Stimulated activated CD8-positive, alpha-beta memory T cell treated with anti-CD3 and anti-CD28 coated beads, Interleukin-7, amount 100 ng/mL, for 1 hour (primary cell): ENCODE measurements around the gene TXNDC2.

Experiments used
- DNase-seq, 2 donors: peaks; one replicate each; pipeline ENCODE4 v3.0.0-alpha.2; 2020; ENCODE audit warnings: low read depth in 2 of 2

The TXNDC2 gene

DNA sequence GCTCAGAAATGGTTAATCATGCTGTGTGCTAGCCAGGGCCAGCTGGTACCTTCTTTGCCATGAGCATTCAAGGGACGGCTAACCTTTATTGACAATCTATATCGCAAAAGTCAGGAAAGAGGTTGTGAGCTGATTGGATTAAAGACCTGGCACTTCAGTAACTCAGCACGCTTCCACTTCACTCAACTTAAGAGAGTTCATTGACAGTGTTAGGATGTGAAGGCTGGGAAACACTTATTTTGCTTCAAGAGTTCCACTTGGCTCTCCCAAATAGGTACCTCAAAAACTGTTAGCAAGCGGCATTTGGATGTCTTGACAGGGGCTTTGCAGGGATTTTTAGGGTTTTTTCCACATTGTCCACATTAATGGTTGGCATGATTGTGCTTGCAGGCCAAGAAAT, 25.1 kb upstream of the TXNDC2 start:
- no peak for DNase-seq

DNA sequence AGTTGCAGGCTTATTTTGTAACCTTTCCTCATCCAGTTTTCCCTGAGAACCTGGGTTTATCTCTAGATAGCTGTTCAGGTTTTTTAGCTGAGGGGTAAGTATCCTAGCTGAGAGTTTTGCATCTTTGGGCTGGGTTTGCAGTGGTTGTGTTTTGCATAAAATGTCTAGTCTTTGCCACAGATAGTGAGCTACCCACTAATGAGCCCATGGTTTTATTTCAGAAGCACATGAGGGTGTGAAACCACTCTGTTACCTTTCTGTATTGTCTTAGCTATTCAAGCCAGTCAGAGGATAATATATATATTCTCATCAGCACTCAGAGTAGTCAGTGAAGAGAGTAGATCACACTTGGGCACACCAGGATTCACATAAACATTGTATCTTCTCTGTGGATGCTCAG, 24.6 kb upstream of the TXNDC2 start:
- DNase-seq: no peak

DNA sequence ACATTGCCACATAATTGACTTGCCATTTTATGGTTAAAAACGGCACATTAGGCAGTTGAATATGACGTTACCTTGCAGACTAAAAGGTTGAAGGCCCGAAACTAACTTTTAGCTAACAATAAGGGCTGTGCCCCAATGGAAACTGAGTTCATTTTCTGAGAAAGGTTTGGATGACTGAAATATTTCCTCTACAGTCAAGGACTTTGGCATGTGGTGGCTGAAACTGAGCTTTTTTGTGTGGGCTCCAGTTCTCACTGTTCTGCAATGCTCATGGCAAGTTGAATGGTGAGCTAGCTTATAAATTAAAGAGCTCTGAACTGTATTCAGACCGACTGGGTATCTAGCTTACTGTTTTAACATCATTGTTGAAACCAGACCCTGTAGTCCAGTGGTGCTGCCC, 23.8 kb upstream of the TXNDC2 start:
- no peak for DNase-seq

DNA sequence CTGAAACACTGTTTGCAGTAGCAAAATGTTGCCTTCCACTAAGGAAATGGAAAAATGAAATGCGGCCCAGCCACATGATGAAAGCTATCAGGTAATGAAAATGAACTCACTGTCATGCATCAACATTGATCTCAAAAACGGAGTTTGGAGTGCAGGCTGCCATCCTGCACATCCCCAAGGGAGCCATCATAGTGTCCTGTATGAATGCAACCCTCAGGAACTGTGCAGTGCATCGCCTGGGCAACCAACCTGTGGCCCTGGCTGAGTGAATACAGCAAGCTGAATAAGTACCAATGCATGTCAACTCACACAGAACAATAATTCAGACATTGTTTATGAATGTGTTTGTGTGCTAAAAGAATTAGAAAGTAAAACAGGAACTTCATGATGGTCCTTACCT, 23.1 kb upstream of the TXNDC2 start:
- no peak for DNase-seq

DNA sequence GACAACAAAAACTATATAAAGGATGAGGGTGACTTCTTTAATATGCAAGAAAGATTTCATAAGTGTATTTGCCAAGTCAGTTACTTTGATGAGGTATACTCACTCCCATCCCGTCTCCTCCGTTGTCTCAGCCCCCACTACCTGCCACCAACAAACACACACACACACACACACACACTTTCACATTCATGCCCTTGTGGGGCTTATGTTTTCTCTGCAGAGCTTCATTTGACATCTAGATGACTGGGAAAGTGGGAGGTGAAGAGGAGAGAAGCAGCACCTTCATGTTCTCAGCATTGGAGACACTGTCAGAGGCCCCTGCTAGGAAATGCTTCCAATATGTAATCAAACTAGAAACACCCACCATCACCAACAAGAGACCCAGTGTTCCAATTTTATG, 22.5 kb upstream of the TXNDC2 start:
- no peak for DNase-seq

DNA sequence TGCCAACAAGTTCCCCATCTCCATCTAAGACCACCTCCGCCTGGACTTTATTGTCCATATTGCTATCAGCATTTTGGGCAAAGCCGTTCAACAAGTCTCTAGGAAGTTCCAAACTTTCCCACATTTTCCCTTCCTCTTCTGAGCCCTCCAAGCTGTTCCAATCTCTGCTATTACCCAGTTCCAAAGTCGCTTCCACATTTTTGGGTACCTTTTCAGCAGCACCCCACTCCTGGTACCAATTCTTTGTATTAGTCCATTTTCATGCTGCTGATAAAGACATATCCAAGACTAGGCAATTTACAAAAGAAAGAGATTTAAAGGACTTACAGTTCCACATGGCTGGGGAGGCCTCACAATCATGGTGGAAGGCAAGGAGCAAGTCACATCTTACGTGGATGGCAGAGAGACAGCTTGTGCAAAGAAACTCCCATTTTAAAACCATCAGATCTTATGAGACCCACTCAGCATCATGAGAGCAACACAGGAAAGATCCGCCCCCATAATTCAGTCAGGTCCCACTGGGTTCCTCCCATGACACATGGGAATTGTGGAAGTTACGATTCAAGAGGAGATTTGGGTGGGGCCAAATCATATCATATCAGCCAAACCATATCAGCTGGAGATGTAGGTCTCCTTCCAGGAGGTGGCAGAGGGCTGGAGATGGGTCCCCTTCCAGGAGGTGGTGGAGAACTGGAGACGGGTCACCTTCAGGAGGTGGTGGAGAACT, 19.8 kb upstream of the TXNDC2 start:
- no peak for DNase-seq

DNA sequence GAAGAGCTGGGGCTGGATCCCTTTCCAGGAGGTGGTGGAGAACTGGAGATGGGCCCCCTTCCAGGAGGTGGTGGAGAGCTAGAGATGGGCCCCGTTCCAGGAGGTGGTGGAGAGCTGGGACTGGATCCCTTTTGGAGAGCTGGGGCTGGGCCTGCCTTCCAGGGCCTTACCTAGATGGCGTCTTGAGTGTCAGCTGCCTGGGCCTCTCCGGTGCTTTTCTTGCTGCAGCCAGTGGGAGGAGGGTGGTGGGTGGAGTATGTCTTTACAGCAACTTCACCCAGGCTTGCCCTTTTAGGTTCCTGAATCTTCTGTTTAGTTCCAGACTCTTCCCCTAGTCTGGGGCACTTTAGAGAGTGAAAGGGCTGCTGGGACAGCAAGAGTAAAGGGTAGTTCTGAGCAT, 19.1 kb upstream of the TXNDC2 start:
- DNase-seq: no peak

DNA sequence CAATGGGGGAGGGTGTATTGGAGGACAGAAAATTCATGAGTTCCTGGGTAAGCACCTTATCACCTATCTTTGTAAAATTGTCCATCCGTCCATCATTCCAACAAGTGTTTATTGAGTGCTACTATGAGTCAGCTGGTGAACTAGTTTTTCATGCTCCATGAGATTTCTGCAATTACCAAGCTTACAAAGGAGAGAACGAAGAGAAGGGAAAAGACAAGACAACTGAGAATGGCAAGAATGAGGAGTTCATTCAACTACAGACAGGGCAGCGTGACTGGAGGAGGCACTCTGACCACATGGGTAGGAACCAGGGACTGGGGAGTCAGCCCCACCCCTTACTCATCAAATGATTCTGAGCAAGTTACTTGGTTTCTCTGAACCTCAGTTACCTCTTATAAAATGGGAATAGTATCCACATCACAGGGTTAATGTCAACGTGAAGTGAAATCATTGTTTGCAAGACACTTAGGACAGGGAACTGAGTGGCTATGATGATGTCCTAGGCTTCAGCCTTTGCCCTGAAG, 18.6 kb upstream of the TXNDC2 start:
- DNase-seq: no peak

DNA sequence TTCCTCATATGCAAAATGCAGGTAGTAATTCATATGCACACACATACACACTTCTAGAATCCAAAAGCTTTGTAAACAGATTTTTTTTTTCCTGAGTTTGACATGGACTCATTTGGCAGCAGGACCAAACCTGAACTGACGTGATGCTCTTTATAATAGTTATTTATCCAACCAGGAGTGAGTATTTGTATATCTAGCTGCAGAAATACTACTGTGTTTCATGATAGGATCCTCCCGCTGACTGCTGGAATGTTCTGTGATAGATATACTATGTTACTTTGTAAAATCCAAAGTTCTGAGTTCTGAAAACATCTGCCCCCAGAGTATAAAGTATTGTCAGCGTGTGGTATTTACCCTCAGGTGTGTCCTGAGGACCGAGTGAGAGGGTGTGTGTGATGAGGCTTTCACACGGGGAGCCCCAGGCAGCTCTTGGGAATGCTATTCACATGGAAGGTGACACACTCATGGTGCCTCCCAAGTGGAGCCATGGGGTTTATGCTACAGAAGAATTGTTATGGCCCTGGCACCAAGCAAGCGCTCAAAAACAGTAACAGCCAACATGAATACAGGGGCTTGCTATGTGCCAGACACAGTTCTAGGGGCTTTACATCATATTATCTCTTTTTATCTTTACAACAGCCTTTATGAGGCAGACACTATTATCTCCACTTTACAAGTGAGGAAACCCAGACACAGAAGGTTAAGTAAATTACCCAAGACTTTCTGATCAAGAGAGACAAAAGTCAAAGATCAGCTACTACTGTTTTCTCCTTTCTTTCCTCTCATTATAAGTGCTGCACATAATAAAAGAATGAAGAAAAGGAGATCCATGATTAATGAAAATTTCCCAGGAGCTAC, 16.7 kb upstream of the TXNDC2 start:
- no peak for DNase-seq

DNA sequence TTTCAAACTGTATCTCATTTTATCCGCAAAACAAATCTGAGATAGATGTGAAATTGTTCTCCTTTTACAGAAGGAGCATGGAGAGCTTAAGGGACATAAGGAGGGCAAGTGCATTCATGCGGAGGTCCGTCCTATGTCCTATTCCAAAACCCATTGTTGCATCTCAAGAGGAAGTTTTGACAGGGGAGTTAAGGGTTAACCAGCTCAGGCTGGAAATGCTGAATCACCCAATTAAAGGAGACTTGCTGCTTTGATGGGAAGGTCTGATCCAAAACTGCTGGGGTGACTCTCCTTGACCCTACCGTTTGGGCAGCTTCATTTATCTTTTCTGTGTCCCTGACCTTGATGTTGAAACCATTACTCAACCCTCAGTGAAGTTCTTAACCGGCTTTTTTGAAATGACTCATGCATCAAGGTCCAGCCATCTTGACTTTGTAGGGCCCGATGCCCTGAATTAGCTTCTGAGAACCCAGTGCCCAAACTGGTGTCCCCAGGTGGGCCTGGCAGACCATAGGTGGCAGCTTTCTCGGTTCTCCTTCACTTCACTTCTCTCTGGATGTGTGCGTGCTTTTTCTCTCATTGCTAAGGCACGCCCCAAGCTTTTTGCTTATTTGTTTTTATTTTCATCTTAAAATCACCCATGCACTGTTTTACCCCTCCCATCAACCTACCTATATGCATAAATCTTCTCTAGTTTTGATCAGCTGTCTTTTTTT, 15.9 kb upstream of the TXNDC2 start:
- no peak for DNase-seq

DNA sequence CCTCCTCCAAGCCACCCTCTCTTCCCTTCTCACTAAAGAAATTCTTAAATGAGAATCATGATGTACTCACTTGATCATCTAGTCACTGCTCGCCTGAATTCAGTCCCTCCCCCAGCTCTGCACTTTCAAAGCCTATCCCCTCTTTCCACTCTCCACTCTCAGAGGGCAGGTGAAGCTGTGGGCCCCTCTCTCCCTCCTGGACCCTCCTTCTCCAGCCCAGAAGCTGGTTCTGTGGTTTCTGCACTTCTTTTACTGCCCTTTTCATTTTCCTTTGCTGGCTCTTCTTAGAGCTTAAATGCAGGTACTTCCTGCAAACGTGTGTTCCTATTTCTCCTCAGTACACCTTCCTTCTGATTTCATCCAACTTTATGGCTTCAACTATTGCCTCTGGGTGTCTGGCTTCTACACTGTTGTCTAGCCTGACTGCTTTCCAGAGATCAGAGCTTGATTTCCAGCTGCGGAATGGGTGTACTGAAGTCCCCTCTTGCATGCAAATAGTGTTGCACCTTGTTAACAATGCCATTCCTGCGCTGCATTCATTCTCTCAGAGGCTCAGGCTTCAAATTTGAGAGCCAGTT, 15.3 kb upstream of the TXNDC2 start:
- DNase-seq: no peak

DNA sequence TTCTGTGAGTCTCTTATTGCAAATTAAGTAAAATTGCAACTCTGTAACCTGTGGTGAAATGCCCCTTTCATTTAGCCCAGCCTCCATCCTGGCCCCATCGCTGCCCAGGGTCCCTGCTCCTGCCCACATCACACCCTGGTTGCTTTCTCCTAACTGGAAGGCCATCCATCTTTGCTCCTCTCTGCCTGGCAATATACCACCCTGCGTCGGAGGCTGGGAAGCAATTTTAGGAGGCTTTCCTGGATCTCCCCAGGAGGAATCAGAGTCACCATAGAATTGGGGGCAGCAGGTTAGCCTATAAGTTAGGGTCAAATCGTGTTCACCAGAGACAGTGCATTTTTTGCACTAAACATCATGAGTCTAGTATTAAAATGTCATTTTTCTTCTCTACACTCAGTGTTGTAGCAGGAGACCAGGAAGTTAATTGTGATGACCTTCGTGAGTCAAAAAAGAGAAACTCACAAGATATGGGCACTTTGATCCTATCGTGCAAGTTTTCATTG, 14.5 kb upstream of the TXNDC2 start:
- DNase-seq: no peak

DNA sequence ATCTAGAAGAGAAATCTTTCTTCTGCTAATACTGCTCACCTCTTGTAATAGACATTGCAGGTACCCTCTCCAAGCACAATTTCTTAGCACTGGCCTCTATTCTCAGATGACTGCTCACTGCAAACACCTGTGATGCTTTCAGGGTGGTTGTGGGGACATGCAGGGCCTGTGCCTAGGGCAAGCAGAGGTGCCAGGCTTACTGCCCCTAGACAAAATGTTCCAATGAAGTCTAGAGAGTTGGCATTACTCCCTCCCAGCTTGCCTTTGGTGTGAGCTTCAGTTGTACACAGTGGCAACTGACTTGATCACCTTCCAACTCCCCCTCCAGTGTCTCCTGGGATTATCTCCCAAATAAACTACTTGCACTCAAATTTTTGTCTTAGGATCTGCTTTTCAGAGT, 12.9 kb upstream of the TXNDC2 start:
- no peak for DNase-seq

DNA sequence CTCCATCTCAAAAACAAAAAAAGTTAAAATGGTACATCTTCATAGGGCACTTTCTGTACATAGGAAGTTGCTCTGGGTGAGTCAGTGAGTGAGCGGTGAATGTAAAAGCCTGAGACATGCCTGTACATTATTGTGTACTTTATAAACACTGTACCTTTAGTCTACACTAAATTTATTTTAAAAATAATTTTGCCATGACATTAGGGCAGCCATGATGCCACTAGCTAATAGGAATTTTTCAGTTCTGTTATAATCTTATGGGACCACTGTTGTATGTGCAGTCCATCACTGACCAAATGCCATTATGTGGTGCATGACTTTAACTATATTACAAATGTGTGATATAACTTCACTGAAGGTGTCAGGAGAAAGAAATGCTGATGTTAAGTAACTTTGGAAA, 11.0 kb upstream of the TXNDC2 start:
- DNase-seq: no peak

DNA sequence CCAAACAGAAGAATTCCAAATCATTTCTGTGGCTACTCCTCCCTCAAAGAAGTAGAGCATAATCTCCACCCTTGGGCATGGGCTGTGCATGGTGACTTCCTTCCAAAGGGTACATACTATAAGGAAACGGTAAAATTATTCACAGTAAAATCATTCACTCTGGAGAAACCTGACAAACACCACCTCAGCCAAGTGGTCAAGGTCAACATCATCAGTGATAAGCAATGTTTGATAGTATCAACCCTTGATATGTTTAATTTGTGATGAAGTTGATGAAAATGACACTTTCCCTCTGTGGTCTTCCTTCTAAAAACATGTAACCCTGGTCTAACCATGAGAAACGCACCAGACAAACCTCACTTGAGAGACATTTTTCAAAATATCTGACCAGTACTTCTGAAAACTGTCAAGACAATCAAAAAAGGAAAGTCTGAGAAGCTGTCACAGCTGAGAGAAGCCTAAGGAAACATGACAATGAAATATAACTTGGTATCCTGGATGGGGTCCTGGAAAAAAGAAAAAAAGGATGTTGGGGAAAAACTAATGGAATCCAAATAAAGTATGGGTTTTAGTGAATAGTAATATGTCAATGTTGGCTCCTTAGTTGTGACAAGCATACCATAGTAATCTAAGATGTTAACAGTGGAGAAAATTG, 9.4 kb upstream of the TXNDC2 start:
- no peak for DNase-seq

DNA sequence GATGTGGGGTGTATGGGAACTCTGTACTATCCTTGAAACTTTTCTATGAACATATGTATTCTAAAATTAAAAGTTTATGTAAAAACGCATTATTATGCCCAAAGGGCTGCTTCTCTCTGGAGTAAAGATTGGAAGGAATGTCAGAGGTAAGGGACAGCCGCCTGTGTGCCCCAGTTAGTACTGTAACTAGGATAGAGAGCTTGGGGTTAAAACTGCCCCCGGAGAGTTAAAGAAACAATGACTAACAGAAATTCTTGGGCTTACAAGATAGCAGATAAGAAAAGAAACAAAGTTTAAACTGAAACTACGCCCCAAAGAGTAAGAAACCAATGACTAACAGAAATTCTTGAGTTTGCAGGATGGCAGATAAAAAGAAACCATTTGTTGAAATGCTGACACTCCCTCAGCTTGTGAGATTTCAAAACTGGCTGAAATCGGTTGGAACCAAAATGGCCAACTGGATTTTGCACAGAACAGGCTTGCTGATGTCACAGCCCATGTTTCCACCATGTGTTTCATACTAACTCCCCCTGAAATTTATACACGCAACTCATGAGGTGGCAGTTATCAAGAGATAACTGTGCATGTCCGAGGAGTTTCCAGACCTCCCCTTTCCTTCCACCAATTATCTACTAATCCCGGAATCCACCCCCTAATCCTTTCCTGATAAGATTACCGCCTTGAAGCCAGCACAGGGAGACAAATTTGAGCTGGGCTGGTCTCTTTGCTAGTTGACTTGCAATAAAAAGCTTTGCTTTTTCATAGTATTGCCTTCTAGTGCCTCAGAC, 8.7 kb upstream of the TXNDC2 start:
- DNase-seq: no peak

DNA sequence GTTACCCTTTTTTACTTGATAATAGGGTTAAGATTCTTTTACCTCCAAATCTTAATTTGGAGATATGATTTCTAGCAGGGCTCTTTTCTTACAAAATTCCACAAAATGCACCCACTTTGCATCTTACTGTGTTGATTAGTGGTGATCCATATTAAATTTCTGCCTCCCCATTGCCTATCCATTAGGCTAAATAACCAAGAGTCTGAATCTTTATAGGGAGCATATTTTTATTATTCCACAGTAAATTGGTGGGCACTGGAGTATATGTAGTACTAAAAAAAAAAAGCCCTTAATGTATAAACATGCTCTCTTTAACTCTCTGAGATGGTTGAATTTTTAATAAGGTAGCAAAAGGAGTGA, 8.1 kb upstream of the TXNDC2 start:
- DNase-seq: no peak

DNA sequence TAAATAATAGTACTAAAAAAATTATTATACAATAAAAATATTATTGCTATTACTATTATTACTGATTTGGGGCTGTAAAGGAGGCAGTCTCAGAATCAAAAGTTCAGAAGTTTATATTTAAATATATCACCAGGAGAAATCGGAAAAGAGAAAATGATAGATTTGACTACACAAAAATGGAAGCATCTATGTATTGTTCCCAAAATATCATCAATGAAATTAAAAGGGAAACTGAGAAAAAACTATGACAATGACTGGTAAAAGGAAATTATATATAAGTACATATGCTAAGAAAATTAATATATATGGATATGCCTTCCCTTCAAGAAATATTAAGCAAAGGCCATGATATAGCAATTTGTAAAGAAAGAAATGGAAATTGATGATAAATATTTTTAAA, 7.7 kb upstream of the TXNDC2 start:
- DNase-seq: no peak

DNA sequence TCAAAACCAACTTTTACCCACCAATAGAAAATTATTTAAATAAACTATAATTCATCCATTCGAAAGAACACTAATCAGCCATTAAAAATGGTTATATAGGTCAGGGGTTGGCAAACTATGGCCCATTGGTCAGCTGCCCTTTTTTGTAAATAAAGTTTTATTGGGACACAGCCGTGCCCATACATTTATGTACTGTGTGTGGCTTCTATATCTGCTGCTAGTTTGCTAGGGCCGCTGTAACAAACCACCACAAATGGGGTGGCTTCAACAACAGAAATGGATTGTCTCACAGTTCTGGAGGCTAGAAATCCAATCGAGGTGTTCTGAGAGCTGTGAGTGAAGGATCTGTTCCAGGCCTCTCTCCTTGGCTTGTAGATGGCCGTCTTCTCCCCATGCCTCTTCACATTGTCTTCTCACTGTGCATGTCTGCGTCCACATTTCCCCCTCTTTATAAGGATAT, 7.0 kb upstream of the TXNDC2 start:
- DNase-seq: no peak

DNA sequence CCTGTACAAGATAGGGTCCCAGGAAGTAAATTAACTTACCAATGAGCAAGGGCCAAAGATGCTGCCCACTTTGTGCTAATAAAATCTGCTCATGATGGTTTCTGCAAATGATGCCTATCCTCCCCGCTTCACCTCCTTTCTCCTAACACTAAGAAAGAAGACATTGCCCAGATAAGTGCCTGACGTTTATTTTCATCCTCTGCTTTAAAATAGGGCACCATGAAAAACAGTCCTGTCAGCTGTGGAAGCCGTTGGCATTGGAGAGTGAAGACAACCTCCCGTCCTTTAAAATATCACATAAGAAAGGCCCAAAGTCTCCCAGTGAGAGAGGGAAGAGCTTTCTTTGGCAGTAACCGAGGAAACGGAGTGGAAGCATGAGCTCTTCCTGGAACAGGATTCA, 1.7 kb upstream of the TXNDC2 start:
- no peak for DNase-seq
